Daoy (cell line): ENCODE data around the gene AKT3. TPM values are rescaled to one million over a fixed set of nuclear protein-coding genes. Genes with fewer than 3 reads are reported as not detected.

Experiments
- DNase-seq: peaks from one replicate; pipeline ENCODE4 v3.0.0-alpha.2; 2015; ENCODE audit warnings: low read depth
- total RNA-seq: library from RNA; depleted of rRNA; stranded (reverse); fragments of >200 nt; shearing (Covaris generic); gene quantifications from 2 replicates; pipeline ENCODE4 v1.2.3, GENCODE V29; 2014; rRNA removed

Gene AKT3
- total RNA-seq, 1 experiment from 2014 or later, result 11.9 TPM

DNA sequence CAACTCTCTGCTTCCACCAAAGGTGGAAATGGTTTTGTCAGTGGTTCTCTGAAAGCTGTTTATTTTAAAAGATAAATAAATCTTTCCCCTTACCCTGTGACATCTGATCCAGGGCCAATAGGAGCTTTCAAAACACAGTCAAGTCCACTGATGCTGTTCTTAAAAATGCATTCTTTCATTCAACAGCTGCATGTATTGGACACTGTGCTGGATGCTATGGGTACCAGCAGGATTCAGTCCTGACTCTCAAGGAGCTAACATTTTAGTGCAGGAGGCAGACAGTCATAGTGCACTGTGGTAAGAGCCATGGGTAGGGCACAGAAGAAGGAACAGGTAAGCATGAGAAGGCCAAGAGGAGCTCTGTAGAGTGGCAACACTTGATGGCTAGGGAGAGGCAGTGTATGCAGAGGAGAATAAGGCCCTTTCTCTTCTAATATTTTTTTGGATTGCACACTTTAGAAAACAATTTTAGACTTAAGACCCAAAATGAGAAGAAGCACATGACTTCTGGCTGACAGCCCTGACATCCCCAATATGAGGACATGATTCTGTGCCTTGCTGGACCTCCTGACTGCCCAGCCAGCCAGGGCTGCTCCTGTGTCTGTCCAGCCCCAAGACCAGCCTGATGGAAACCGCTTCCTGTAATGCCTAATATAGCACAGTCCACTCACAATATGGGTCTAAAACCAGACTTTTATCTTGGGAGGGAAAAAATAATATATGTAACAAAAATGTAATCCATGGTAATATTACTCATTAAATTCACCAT lies 386.9 kb downstream of the AKT3 start:
- DNase-seq, result no peak

DNA sequence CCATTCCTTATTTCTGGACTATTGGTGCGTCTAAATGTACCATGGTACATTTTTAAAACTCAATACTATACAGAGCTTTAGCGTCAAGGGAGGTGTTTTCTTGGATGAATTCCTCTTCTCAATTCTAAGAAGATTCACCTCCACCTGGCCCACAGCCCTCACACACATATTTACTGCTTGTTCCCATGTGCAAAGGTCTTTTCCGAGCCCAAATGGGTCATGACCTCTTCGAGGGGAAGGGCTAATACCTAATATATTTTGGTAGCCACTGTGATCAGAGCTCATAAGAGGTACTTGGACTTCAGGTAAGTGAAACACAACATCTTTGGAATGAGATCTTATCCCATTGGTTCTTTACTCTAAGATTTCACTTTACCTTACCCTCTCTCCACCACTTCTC lies 388.3 kb downstream of the AKT3 start:
- DNase-seq, result no peak

DNA sequence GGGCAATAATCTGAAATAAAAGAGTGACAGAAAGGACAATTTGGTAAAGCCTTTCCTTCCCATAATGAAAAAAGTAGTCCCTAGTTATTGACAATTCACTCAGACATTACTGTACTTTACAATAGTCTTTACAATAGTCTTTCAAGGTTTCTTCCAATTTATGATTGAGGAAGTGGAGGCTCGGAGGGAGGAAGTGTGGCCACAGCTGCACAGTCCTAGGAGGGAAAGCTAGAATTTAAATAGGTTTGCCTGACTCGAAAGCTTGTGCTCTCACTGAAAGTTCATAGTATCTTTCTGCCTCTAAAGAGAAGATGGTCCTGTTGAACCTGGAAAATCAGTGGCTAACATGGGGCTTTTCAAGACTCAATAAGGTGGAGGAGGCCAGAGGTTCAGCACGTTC lies 391.0 kb downstream of the AKT3 start:
- DNase-seq, result no peak

DNA sequence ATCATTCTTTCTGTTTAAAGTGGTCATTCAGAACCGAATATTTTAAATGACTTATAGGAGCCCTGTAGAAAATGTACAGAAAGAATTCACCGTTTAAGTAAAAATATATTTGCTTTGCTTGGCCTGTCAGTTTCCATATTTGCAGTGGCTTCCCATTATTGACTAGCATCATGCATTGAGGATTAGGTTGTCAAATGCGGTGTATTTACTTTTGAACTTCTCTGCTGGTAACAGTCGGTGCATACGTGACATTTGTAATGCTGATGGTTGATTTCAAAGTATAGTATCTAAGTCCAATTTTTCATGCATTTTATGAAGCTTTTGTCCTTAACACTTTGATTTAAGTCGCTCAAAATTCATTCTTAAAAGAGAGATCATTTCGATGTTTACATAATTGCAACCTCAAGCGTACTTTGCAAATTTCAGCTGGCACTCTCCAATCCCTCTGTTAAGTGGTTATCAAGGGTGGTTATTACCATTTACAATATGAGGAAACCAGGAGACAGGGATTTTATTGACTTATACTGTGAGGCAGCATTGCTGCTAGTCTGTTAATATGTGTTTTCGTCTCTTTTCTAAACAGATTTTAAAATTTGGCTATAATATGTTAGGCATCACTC lies 392.6 kb downstream of the AKT3 start:
- DNase-seq, result no peak

DNA sequence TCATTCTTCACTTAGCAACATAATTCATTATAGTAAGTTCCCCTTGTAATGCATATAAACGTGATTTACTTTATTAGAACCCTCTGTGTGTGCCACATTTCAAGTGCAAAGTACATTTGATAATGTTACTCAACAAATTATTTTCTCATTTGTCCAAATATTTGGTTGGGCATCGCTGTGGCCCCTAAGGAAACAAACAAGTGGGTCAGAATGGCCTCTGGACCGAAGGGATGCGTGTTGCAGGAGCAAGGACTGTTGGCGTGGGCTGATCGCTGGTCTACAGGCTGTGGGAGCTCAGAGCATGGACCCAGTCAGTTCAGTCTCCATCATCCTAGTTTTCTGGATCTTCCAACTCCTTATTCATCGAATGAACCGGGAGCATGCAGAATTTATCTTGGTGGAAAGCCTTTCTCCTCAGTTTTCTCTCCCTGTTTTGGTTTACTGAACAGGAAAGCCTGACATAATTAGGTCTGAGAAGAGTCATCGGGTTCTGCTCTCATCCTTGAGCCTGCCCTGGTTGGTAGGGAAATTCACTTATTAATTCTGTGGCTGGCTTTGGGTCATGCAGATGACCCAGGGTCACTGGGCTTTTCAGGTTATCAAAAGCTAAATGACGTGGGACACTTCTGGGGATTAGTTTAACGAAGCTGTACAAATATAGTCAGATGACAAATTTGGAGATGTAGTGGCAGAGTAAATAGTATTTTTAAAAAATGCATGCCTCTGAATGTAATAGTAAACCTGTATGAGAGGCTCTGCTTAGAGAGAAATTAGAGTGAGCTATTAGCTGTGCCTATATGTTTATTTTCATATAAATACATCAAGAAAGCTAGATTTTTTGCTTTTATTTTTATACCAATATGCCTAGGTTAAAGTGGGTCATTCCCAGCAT lies 394.0 kb downstream of the AKT3 start:
- no peak for DNase-seq

DNA sequence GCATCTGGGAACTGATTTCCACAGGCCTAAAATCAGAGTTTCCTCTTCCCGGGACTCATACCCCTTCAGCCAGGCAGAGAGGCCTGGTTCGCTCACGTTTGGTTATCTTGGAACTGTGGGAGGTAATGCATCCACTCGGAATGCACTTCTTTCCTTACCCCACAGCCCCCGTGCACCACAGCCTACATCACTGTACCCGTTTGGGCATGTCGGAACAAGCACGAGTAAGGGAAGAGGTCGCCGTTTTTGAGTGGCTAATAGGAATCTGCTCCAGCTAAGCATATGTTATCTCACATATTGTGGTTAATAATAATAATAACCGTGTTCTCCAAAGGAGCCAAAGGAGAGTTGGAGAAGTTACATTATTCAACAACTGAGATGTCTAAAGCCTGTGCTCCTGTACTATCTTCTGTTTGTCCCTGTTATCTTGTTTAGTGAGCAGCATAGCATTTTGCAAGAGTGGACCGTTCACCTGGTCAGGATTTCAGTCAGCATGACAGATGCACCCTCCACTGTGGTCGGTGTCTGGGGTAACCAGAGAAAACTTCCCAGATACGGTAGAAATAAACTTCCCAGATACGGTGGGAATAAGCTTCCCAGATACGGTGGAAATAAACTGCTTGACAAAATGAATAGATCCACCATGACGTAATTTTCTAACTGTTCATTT lies 395.6 kb downstream of the AKT3 start:
- no peak for DNase-seq

DNA sequence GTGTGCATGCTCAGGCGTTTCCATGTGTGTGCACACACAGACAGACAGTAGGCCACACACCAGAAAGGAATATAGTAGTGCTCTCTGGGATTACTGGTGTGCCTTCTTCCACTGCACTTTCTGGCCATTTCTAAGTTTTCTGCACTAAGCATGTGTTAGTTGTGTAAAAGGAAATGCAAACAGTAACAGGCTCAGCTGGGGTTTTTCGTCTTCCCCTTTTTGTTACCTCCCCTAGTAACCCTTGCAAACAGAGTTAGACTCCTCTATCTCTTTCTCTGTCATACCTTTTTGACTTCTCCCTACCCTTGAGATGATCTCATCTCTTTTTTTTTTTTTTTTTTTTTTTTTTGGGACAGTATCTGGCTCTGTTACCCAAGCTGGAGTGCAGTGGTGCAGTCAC lies 398.0 kb downstream of the AKT3 start:
- DNase-seq, result no peak

DNA sequence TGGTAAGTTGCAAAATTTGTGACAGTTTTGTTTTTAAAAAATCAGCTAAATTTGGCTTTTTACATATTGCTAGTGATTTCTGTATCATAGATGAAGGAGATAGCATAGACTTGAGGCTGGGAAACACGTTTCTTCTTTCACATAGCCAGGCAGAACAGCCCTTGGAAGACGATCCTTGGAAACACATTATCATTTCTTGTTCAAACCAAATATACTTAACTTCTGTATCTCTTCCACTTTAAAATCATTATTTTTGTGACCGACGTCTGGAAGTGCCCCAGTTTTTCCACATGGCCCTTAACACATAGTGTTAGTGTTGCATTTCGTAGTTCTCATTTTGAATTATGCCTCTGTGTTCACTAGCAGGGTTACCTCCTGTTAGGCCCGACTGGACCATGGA lies 400.7 kb downstream of the AKT3 start:
- no peak for DNase-seq

DNA sequence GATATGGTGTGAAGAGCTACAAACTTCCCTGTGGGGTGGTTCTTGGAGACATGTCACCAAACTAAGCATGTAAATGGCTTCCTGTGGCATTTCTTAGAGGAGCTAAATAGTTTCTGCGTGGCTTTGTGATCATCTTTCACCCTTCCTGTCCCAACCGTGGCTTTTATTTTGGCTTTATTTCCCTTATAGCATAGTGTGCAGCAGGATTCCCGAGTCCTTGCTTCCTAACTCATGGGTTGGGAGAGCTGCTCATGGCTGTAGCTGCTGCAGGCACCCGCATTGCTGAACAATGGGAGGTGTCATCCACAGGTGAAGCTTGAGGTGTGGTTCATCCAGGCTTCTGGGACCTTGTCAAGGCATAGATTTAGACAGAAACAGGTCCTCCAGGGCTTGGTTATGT lies 402.2 kb downstream of the AKT3 start:
- DNase-seq, result no peak

DNA sequence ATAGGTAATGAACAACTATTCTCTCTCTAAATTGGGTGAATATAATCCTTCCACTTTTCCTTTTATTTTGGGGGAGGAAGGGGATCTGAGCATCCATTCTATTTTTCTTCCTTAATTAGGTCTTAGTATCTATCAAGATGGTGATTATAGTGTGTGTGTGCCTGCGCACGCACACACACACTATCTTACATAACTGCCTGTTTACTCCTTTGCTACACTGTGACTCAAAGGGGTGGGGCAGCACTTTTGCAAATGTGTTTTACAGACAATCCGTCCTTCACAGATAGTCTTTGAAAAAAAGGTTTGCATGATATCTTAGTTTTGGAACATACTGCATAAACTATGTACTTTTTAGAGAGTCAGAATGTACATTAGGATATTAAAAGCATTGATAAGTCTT lies 402.7 kb downstream of the AKT3 start:
- no peak for DNase-seq

DNA sequence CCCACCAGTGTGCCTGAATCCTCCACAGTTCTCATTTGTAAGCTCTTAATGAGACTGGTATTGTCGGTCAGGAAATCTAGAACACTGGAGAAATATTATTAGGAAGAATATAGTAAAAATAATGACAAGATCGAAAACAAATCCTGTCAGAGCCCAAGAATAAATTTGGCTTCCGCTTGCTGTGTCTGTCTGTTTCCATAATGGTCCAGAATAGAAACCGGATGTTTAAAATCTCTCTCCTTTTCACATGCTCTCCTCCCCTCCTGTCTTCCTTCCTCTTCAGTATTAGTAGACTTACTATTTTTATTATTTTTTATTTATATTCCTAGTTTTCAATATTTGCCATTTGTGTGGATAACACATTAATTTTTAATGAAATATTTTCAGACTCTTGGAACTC lies 406.5 kb downstream of the AKT3 start:
- DNase-seq, result no peak

DNA sequence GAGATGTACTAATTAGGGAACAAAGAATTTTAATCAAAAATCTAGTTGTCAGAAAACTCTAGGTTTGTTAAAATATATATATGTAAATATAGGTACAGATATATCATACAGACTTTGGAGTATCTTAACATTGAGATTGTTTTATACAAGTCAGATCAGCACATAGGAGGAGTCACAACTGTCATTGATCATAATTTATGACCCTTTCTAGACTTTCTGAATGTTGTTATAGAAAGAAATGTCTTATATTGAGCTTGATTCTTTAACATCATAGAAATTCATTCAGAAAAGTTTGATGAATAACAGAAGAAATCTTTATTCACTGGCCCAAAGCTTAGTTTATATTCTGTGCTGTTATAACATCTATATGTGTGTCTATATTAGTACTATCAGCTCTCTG lies 408.4 kb downstream of the AKT3 start:
- no peak for DNase-seq

DNA sequence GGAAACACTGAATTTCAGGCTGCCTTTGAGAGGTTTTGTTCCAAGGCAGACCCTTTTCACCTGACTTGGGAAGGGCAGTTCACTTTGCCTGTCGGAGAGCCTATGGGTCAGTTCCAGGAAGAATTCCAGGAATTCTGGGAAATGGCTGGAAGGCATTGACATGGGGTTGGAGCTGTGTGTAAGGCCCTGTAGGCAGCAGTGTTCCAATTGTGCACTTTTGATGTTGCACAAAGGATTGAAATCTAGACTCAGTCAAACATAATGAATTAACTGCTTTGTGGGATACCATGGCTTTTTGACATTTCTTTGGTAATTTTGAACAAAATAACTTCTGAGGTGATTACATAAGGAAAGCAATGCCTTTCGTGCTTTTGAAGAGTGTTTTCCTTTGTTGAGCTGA lies 409.6 kb downstream of the AKT3 start:
- DNase-seq, result no peak

DNA sequence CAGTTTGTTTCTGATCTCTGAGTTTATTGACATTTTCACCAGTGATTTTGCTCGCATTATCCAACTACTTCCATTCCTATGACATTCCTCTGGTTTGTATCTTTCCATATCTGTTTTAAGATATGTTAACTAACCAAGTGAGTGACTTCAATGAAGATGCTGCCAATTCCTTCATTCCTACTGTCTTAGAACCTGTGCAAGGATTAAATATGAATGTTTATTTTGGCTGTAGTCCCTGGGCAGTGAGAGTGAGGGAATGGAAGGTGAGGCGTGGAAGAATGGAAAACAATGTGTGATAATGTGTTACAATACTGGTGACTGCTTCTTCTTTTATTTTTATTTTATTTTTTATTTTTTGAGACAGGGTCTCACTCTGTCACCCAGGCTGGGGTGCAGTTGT lies 411.2 kb downstream of the AKT3 start:
- DNase-seq, result no peak

Other genes starting within 250 kb of the AKT3 start
- 11.9 and 12.9 TPM in 2 replicates for gene ZBTB18, start 201.0 kb upstream of the AKT3 start, total RNA-seq